ENCODE data around the gene PNMA8C.

GRCh38 chr19:46456930-46457329 lies 28.2 kb upstream of the PNMA8C start:
- TF ChIP-seq CTCF (IDR thresholded peaks at IDR 0.05) (no peak), EP300 (IDR thresholded peaks at IDR 0.05) (no peak)
